IPS-11a (cell line): Measurements from ENCODE around the gene FNBP1.

Experiments
- H3K4me3 ChIP-seq: one replicate; pipeline ENCODE4 v1.5.1; 2013; ENCODE audit warnings: low read depth, low read length, control low read depth

Gene FNBP1

GRCh38 chr9:129880654-129881546 is 162.1 kb downstream of the FNBP1 start:
- no peak overlapping the region for H3K4me3 ChIP-seq

- no peak overlapping the region for H3K4me3 ChIP-seq
These were observed 162.9 kb downstream of the FNBP1 start for GRCh38 chr9:129879991-129880653.

GRCh38 chr9:129879103-129879699 is 163.8 kb downstream of the FNBP1 start:
- no peak overlapping the region for H3K4me3 ChIP-seq

- no peak overlapping the region for H3K4me3 ChIP-seq
These were observed 164.7 kb downstream of the FNBP1 start for GRCh38 chr9:129878291-129878690.

GRCh38 chr9:129876815-129877214 is 166.2 kb downstream of the FNBP1 start:
- H3K4me3 ChIP-seq = no peak overlapping the region

- H3K4me3 ChIP-seq = no peak overlapping the region
These were observed 167.1 kb downstream of the FNBP1 start for GRCh38 chr9:129875687-129876395.

GRCh38 chr9:129875181-129875611 is 167.8 kb downstream of the FNBP1 start:
- H3K4me3 ChIP-seq = no peak overlapping the region

- no peak overlapping the region for H3K4me3 ChIP-seq
These were observed 168.5 kb downstream of the FNBP1 start for GRCh38 chr9:129874261-129875101.

GRCh38 chr9:129873563-129874190 is 169.3 kb downstream of the FNBP1 start:
- no peak overlapping the region for H3K4me3 ChIP-seq

GRCh38 chr9:129871046-129871445 is 171.9 kb downstream of the FNBP1 start:
- no peak overlapping the region for H3K4me3 ChIP-seq

- no peak overlapping the region for H3K4me3 ChIP-seq
These were observed 173.1 kb downstream of the FNBP1 start for GRCh38 chr9:129869585-129870501.

- no peak overlapping the region for H3K4me3 ChIP-seq
These were observed 174.0 kb downstream of the FNBP1 start for GRCh38 chr9:129868872-129869486.

- H3K4me3 ChIP-seq = no peak overlapping the region
These were observed 174.7 kb downstream of the FNBP1 start for GRCh38 chr9:129868023-129868871.

- no peak overlapping the region for H3K4me3 ChIP-seq
These were observed 175.6 kb downstream of the FNBP1 start for GRCh38 chr9:129867136-129868022.

GRCh38 chr9:129866394-129867135 is 176.4 kb downstream of the FNBP1 start:
- H3K4me3 ChIP-seq = no peak overlapping the region
